LNCaP clone FGC (cell line): ENCODE data around the gene MGAT5B.

ENCODE experiments used
- DNase-seq: peaks from one replicate; pipeline ENCODE4 v3.0.0-alpha.2; 2011; ENCODE audit warnings: low read depth
- H3K4me3 ChIP-seq: 2 replicates; pipeline ENCODE4 v1.5.1; 2011; ENCODE audit warnings: mild to moderate bottlenecking, low read depth, low read length, control low read depth
- CTCF ChIP-seq: IDR thresholded peaks from 2 replicates; pipeline ENCODE4 v1.5.1; 2012; ENCODE audit warnings: mild to moderate bottlenecking; ENCODE audit not compliant: control insufficient read depth, insufficient read depth; ENCODE audit errors: extremely low read depth

MGAT5B gene

GRCh38 chr17:76997981-76998531 is 129.9 kb downstream of the MGAT5B start:
- no peak for TF ChIP-seq CTCF
- no peak for DNase-seq
- no peak overlapping the region for H3K4me3 ChIP-seq

GRCh38 chr17:76998839-76999238 is 130.6 kb downstream of the MGAT5B start:
- H3K4me3 ChIP-seq = no peak overlapping the region
- no peak for TF ChIP-seq CTCF
- DNase-seq = no peak
